ENCODE data around the gene FAM221B.

GRCh38 chr9:35798658-35799374 is 29.7 kb downstream of the FAM221B start:
- TF ChIP-seq POLR2A (IDR thresholded peaks at IDR 0.05) (no peak), CTCF (IDR thresholded peaks at IDR 0.05 in 4 of 5, conservative IDR thresholded peaks at IDR 0.05 in 1 of 5) (no peak)
